NCI-H2107 (cell line): Measurements from ENCODE around the gene CARD6.
A peak's percentile ranks its signal among the peaks of the same experiment; 100 is the strongest.
"Not testable (repeated sequence)": the region's sequence is repeated elsewhere in the genome, so short reads cannot be mapped to it uniquely, and the experiment has no call there.

Source experiments
- DNase-seq: peaks from one replicate; lab custom pipeline; 2025; lab: John Stamatoyannopoulos, UW

The CARD6 gene

GRCh38 chr5:40841068-40841805, at the start of gene CARD6:
CARD6 (plus strand) TSS chr5:40841367; CDS start chr5:40841383, 16 bp downstream.
- DNase-seq, result no peak

- DNase-seq, result no peak
Observed at GRCh38 chr5:40791715-40792139, 49.4 kb upstream of the CARD6 start.

- not testable (repeated sequence) for DNase-seq
Observed at GRCh38 chr5:40792691-40793090, 48.5 kb upstream of the CARD6 start.

- not testable (repeated sequence) for DNase-seq
Observed at GRCh38 chr5:40794340-40794739, 46.8 kb upstream of the CARD6 start.

GRCh38 chr5:40794877-40795276, 46.3 kb upstream of the CARD6 start:
- DNase-seq, result not testable (repeated sequence)

- no peak for DNase-seq
Observed at GRCh38 chr5:40796487-40796889, 44.7 kb upstream of the CARD6 start.

- DNase-seq, result no peak
Observed at GRCh38 chr5:40797273-40798011, 43.7 kb upstream of the CARD6 start.

- DNase-seq, result peak; percentile 83
Observed at GRCh38 chr5:40798012-40798800, 43.0 kb upstream of the CARD6 start, which contains the start of gene PRKAA1. PRKAA1 (minus strand) TSS chr5:40798374; CDS start chr5:40798189, 185 bp downstream.

GRCh38 chr5:40798801-40799210, 42.4 kb upstream of the CARD6 start:
- DNase-seq, result no peak

GRCh38 chr5:40799258-40799657, 41.9 kb upstream of the CARD6 start:
- DNase-seq, result no peak

GRCh38 chr5:40801771-40802562, 39.2 kb upstream of the CARD6 start:
- no peak for DNase-seq

- no peak for DNase-seq
Observed at GRCh38 chr5:40812125-40812524, 29.0 kb upstream of the CARD6 start.

- no peak for DNase-seq
Observed at GRCh38 chr5:40813698-40814281, 27.4 kb upstream of the CARD6 start.

- no peak for DNase-seq
Observed at GRCh38 chr5:40823459-40823858, 17.7 kb upstream of the CARD6 start.

GRCh38 chr5:40825461-40826043, 15.6 kb upstream of the CARD6 start:
- DNase-seq, result not testable (repeated sequence)

- no peak for DNase-seq
Observed at GRCh38 chr5:40826489-40827187, 14.5 kb upstream of the CARD6 start.

- no peak for DNase-seq
Observed at GRCh38 chr5:40827188-40827977, 13.8 kb upstream of the CARD6 start.

GRCh38 chr5:40828021-40828631, 13.0 kb upstream of the CARD6 start:
- no peak for DNase-seq
